OCI-LY1 (cell line): ENCODE data around the gene ATP2C1.

ENCODE experiments used
- CTCF ChIP-seq: fragments of 200-600 bp; sonication (generic), shearing (Covaris generic); IDR thresholded peaks from 2 replicates; pipeline ENCODE4 v1.5.1; 2017; ENCODE audit warnings: mild to moderate bottlenecking, antibody characterized with exemption, low read length, moderate library complexity, mixed read lengths
- EZH2 ChIP-seq: fragments of 200-600 bp; sonication (generic), shearing (Covaris generic); IDR thresholded peaks from 2 replicates; pipeline ENCODE4 v1.8.0; 2017; ENCODE audit warnings: borderline replicate concordance, mixed run types, mild to moderate bottlenecking, antibody characterized with exemption, low read length, moderate library complexity, mixed read lengths

GRCh38 chr3:130926504-130926903 lies 32.6 kb downstream of the ATP2C1 start:
- TF ChIP-seq CTCF (no peak), EZH2 (no peak)
